Measurements from ENCODE around the gene RSAD1. TPM values are rescaled to one million over a fixed set of nuclear protein-coding genes. Genes with fewer than 3 reads are reported as not detected.
"Not testable (repeated sequence)": the region's sequence is repeated elsewhere in the genome, so short reads cannot be mapped to it uniquely, and the experiment has no call there.

RSAD1 gene
- total RNA-seq, 1 donor from 2014 or later, result 42.2 TPM

GRCh38 chr17:50473901-50474300, 4.8 kb upstream of the RSAD1 start:
- DNase-seq, result no peak
- no peak for TF ChIP-seq CTCF (IDR thresholded peaks at IDR 0.05)
- Mint-ChIP-seq H3K4me1 (peaks cover 9% of the 10 kb centered on the region), H3K36me3 (ENCODE audit: low read depth) (peaks cover 17% of the 10 kb centered on the region), H3K9me3 (no peaks in the 10 kb centered on the region), H3K27me3 (peaks cover 6% of the 10 kb centered on the region), H3K27ac (no peak overlapping the region), H3K4me3 (no peak overlapping the region)
- ChIA-PET POLR2A (no interaction called here), CTCF (no interaction called here)
- intact Hi-C loops (cut with micrococcal nuclease), result no loop called here
- ATAC-seq (ENCODE audit: low read depth), result no peak

- no peak overlapping the region for H3K27ac Mint-ChIP-seq
- peaks cover 9% of the 10 kb centered on the region for H3K4me1 Mint-ChIP-seq
- ATAC-seq (ENCODE audit: low read depth) (no peak), DNase-seq (no peak)
- no peak overlapping the region for H3K4me3 Mint-ChIP-seq
- ChIA-PET CTCF (interaction anchor here (2.1 kb wide), 1 partner anchor 77 kb away, joined by 9 read pairs; the partner anchor contains the start of gene LRRC59), POLR2A (no interaction called here)
- peaks cover 17% of the 10 kb centered on the region for H3K36me3 Mint-ChIP-seq (ENCODE audit: low read depth)
- no peaks in the 10 kb centered on the region for H3K9me3 Mint-ChIP-seq
- peaks cover 6% of the 10 kb centered on the region for H3K27me3 Mint-ChIP-seq
- TF ChIP-seq CTCF (IDR thresholded peaks at IDR 0.05), result no peak
- intact Hi-C loops (cut with micrococcal nuclease), result no loop called here
Measured at GRCh38 chr17:50474523-50474922, 4.1 kb upstream of the RSAD1 start.

GRCh38 chr17:50475362-50475761, 3.3 kb upstream of the RSAD1 start:
- intact Hi-C loops (cut with micrococcal nuclease), result no loop called here
- H3K4me1 Mint-ChIP-seq, result peaks cover 15% of the 10 kb centered on the region
- ChIA-PET CTCF (interaction anchor here (2.1 kb wide), 1 partner anchor 78 kb away, joined by 9 read pairs; the partner anchor contains the start of gene LRRC59), POLR2A (no interaction called here)
- TF ChIP-seq CTCF (IDR thresholded peaks at IDR 0.05), result no peak
- H3K27ac Mint-ChIP-seq, result no peak overlapping the region
- DNase-seq (no peak), ATAC-seq (ENCODE audit: low read depth) (no peak)
- H3K36me3 Mint-ChIP-seq (ENCODE audit: low read depth), result peaks cover 19% of the 10 kb centered on the region
- H3K4me3 Mint-ChIP-seq, result no peak overlapping the region
- H3K9me3 Mint-ChIP-seq, result no peaks in the 10 kb centered on the region
- H3K27me3 Mint-ChIP-seq, result peaks cover 6% of the 10 kb centered on the region

- H3K4me3 Mint-ChIP-seq; POLR2A ChIA-PET; intact Hi-C loops (cut with micrococcal nuclease); H3K27ac Mint-ChIP-seq; ATAC-seq (ENCODE audit: low read depth); H3K9me3 Mint-ChIP-seq; H3K27me3 Mint-ChIP-seq; DNase-seq: not testable (repeated sequence)
- CTCF ChIA-PET, result interaction anchor here (2.1 kb wide), 1 partner anchor 78 kb away, joined by 9 read pairs; the partner anchor contains the start of gene LRRC59
- Mint-ChIP-seq H3K36me3 (ENCODE audit: low read depth) (peaks cover 20% of the 10 kb centered on the region), H3K4me1 (peaks cover 15% of the 10 kb centered on the region)
Measured at GRCh38 chr17:50475775-50476544, 2.7 kb upstream of the RSAD1 start.

GRCh38 chr17:50476545-50477315, 1.9 kb upstream of the RSAD1 start:
- ChIA-PET POLR2A (interaction anchor here (1.9 kb wide), 1 partner anchor 79 kb away, joined by 9 read pairs; the partner anchor contains the start of gene LRRC59), CTCF (interaction anchor here (2.1 to 2.9 kb wide), 2 partner anchors 79 to 80 kb away, joined by 9 to 27 read pairs; partner anchors contain the start of gene LRRC59)
- peaks cover 15% of the 10 kb centered on the region for H3K4me1 Mint-ChIP-seq
- intact Hi-C loops (cut with micrococcal nuclease), result no loop called here
- no peak overlapping the region for H3K27ac Mint-ChIP-seq
- no peak for DNase-seq
- TF ChIP-seq CTCF (IDR thresholded peaks at IDR 0.05), result no peak
- H3K36me3 Mint-ChIP-seq (ENCODE audit: low read depth), result peaks cover 22% of the 10 kb centered on the region
- no peak for ATAC-seq (ENCODE audit: low read depth)
- no peak overlapping the region for H3K4me3 Mint-ChIP-seq
- H3K27me3 Mint-ChIP-seq, result peaks cover 3% of the 10 kb centered on the region
- no peaks in the 10 kb centered on the region for H3K9me3 Mint-ChIP-seq

All from activated B cell treated with CpG ODN at 0.5 μM for 24 hours (primary cell).